Activated CD4-positive, CD25-positive, alpha-beta regulatory T cell treated with anti-CD3 and anti-CD28 coated beads, Interleukin-2, amount 50 U/mL, for 16 hours (primary cell): Measurements from ENCODE around the gene PTGIR.

Experiments
- DNase-seq: peaks from one replicate; pipeline ENCODE4 v3.0.0-alpha.2; 2020; ENCODE audit warnings: low read depth, low spot score

PTGIR gene

GRCh38 chr19:46616631-46617322, 8.1 kb downstream of the PTGIR start:
- DNase-seq = no peak

- DNase-seq = no peak
Observed at GRCh38 chr19:46615966-46616365, 8.9 kb downstream of the PTGIR start.

- DNase-seq = peak; percentile 67
Observed at GRCh38 chr19:46614114-46614722, 10.7 kb downstream of the PTGIR start.

GRCh38 chr19:46613525-46613924, 11.4 kb downstream of the PTGIR start:
- DNase-seq = no peak

GRCh38 chr19:46611776-46612175, 13.1 kb downstream of the PTGIR start:
- DNase-seq = no peak

GRCh38 chr19:46610851-46611770, 13.8 kb downstream of the PTGIR start:
- no peak for DNase-seq

GRCh38 chr19:46610413-46610775, 14.5 kb downstream of the PTGIR start:
- no peak for DNase-seq

- no peak for DNase-seq
Observed at GRCh38 chr19:46609511-46610412, 15.1 kb downstream of the PTGIR start.

GRCh38 chr19:46608581-46609345, 16.1 kb downstream of the PTGIR start:
- DNase-seq = no peak

GRCh38 chr19:46608178-46608577, 16.7 kb downstream of the PTGIR start:
- DNase-seq = no peak

- no peak for DNase-seq
Observed at GRCh38 chr19:46607448-46607841, 17.4 kb downstream of the PTGIR start.

GRCh38 chr19:46606681-46607447, 18.0 kb downstream of the PTGIR start:
- DNase-seq = no peak

GRCh38 chr19:46606019-46606418, 18.9 kb downstream of the PTGIR start:
- DNase-seq = no peak

- no peak for DNase-seq
Observed at GRCh38 chr19:46605356-46605821, 19.5 kb downstream of the PTGIR start.

- DNase-seq = no peak
Observed at GRCh38 chr19:46604781-46605355, 20.0 kb downstream of the PTGIR start.

- DNase-seq = no peak
Observed at GRCh38 chr19:46603752-46604231, 21.1 kb downstream of the PTGIR start.

GRCh38 chr19:46603195-46603637, 21.7 kb downstream of the PTGIR start:
- DNase-seq = no peak

- DNase-seq = no peak
Observed at GRCh38 chr19:46602392-46603194, 22.3 kb downstream of the PTGIR start.
